ENCODE data around the gene SEC11C.

Gene SEC11C

GRCh38 chr18:59109375-59109774 is 30.3 kb upstream of the SEC11C start:
- no peak overlapping the region for H3K4me3 ChIP-seq (ENCODE audit: low read depth, low read length)
- TF ChIP-seq CTCF (IDR thresholded peaks at IDR 0.05; ENCODE audit: control insufficient read depth, extremely low read depth, insufficient read depth): no peak
- no peak for DNase-seq (ENCODE audit: low read depth)

- no peak overlapping the region for H3K4me3 ChIP-seq (ENCODE audit: low read depth, low read length)
- no peak for TF ChIP-seq CTCF (IDR thresholded peaks at IDR 0.05; ENCODE audit: control insufficient read depth, extremely low read depth, insufficient read depth)
- no peak for DNase-seq (ENCODE audit: low read depth)
These were observed 25.5 kb upstream of the SEC11C start for GRCh38 chr18:59114160-59114559.

- no peak for TF ChIP-seq CTCF (IDR thresholded peaks at IDR 0.05; ENCODE audit: control insufficient read depth, extremely low read depth, insufficient read depth)
- DNase-seq (ENCODE audit: low read depth): no peak
These were observed 15.9 kb upstream of the SEC11C start for GRCh38 chr18:59123588-59124369.

GRCh38 chr18:59124370-59124704 is 15.3 kb upstream of the SEC11C start:
- no peak for TF ChIP-seq CTCF (IDR thresholded peaks at IDR 0.05; ENCODE audit: control insufficient read depth, extremely low read depth, insufficient read depth)
- no peak overlapping the region for H3K4me3 ChIP-seq (ENCODE audit: low read depth, low read length)
- DNase-seq (ENCODE audit: low read depth): no peak

More at GRCh38 chr18:59123588-59124369, 15.9 kb upstream of the SEC11C start:
- no peak overlapping the region for H3K4me3 ChIP-seq (ENCODE audit: low read depth, low read length)

- DNase-seq (ENCODE audit: low read depth): no peak
- no peak overlapping the region for H3K4me3 ChIP-seq (ENCODE audit: low read depth, low read length)
- 0 out of 2 replicates have a peak, but pooled peaks have one; percentile 9 for TF ChIP-seq CTCF (IDR thresholded peaks at IDR 0.05; ENCODE audit: control insufficient read depth, extremely low read depth, insufficient read depth)
These were observed 12.6 kb upstream of the SEC11C start for GRCh38 chr18:59127047-59127446.

- TF ChIP-seq CTCF (IDR thresholded peaks at IDR 0.05; ENCODE audit: control insufficient read depth, extremely low read depth, insufficient read depth): no peak
- H3K4me3 ChIP-seq (ENCODE audit: low read depth, low read length): no peak overlapping the region
- no peak for DNase-seq (ENCODE audit: low read depth)
These were observed 9.6 kb upstream of the SEC11C start for GRCh38 chr18:59129951-59130703.

Measured in LNCaP clone FGC (cell line).